Measurements from ENCODE around the gene SERTM1. TPM values are rescaled to one million over a fixed set of nuclear protein-coding genes. Genes with fewer than 3 reads are reported as not detected.

Gene SERTM1
- 3.4 TPM for total RNA-seq

DNA sequence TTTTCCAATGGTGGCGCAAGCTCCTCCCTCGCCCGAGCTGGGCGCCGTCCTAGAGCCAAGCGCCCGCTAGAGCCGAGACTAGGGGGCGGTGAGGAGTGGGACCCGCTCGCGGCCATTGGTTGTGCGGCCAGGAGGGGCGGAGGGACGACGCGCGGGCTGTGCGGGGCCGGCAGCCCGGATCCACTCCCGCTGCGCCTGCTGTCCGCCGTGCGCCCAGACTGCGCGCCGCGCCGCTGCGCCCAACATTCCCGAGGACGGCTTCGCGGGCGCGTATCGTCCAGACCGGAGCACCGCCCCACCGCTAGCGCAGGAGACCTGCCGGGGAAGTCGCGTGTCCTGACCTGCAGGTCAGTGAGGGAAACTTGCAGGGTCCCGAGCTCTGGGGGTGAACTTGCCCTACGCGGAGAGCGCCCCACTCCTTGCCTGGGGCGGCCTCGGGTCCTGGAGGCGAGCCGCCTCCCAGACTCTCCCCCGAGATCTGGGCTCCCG, at the start of gene SERTM1:
TSS of gene SERTM1 (plus strand) at position 183 of the 489 bp plus-strand sequence. CDS start 21,059 bp downstream, outside the sequence.

Other genes starting within 250 kb of the SERTM1 start
- gene CCNA1, start 241.5 kb upstream of the SERTM1 start, total RNA-seq = 6.9 TPM
- 20.3 TPM for gene RFXAP, start 145.2 kb downstream of the SERTM1 start, total RNA-seq
- 14.4 TPM for gene SMAD9, start 246.2 kb downstream of the SERTM1 start, total RNA-seq